ENCODE data around the gene KCNJ6.

DNA sequence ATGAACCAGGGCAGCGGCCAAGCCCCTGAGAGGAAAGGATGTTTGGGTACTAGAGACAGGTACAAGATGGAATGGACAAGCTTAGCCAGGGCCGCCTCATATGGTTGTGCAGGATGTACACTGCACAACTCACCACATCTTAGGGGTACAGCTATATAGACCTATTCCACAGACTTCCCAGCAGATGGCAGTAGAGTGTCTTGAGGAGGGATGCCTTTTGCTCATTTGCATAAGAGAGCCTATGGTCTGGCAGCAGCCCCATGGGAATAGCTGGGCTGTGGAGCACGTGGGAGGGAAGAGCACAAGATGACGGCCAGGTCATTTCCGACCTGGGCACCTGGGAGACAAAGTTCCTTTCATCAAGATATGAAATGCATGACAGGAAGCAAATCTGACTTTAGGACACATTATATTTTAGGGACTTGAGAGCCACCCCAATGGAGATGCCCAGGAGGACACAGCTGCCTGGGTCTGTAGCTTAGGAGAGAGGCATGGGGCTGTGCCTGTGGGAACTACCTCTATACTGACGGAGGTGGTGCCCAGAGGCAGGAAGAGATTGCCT, 215.5 kb downstream of the KCNJ6 start:
- TF ChIP-seq, protein P1, sequence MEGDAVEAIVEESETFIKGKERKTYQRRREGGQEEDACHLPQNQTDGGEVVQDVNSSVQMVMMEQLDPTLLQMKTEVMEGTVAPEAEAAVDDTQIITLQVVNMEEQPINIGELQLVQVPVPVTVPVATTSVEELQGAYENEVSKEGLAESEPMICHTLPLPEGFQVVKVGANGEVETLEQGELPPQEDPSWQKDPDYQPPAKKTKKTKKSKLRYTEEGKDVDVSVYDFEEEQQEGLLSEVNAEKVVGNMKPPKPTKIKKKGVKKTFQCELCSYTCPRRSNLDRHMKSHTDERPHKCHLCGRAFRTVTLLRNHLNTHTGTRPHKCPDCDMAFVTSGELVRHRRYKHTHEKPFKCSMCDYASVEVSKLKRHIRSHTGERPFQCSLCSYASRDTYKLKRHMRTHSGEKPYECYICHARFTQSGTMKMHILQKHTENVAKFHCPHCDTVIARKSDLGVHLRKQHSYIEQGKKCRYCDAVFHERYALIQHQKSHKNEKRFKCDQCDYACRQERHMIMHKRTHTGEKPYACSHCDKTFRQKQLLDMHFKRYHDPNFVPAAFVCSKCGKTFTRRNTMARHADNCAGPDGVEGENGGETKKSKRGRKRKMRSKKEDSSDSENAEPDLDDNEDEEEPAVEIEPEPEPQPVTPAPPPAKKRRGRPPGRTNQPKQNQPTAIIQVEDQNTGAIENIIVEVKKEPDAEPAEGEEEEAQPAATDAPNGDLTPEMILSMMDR (IDR thresholded peaks at IDR 0.05 in 4 of 5, conservative IDR thresholded peaks at IDR 0.05 in 1 of 5) = peak in 4 of 5 experiments; percentile 19 to 33 (median 31)
- TF ChIP-seq POLR2A (IDR thresholded peaks at IDR 0.05) = no peak
